GM12878 (cell line): ENCODE results near the gene YIF1A. TPM values are rescaled to one million over a fixed set of nuclear protein-coding genes. Genes with fewer than 3 reads are reported as not detected.

Experiments used
- ATAC-seq: fragments of 200-7000 bp; cut with Tn5 transposase; 3 replicates; pipeline ENCODE4 v1.9.1; 2020; ENCODE audit warnings: mild to moderate bottlenecking, moderate library complexity
- BruUV-seq: library from RNA; stranded (reverse); fragments of 400-500 nt; replicated peaks from 2 replicates; lab custom pipeline; 2021; lab: Mats Ljungman, UMichigan
- CTCF ChIA-PET: fragments of 300-600 bp; sonication (Branson Sonifier 250); formaldehyde crosslinking; extraction: SDS; loops from one replicate; lab custom pipeline; 2021; ENCODE audit warnings: inconsistent platforms; lab: Yijun Ruan, JAX
- POLR2A ChIA-PET: fragments of 350-600 bp; formaldehyde crosslinking; extraction: SDS; loops from one replicate; lab custom pipeline; 2021; ENCODE audit warnings: inconsistent platforms; lab: Charles Lee
- RAD21 ChIA-PET: fragments of 300-600 bp; sonication (Branson Sonifier 250); formaldehyde crosslinking; loops from one replicate; lab custom pipeline; 2023; ENCODE audit warnings: antibody characterized with exemption; ENCODE audit not compliant: unreplicated experiment; lab: Charles Lee
- SMC1A ChIA-PET: fragments of 300-600 bp; sonication (Branson Sonifier 250); formaldehyde crosslinking; loops from one replicate; lab custom pipeline; 2023; ENCODE audit not compliant: unreplicated experiment, uncharacterized antibody; lab: Charles Lee
- DNase-seq: peaks from one replicate; pipeline ENCODE4 v3.0.0-alpha.2; 2011; ENCODE audit warnings: low read depth, low spot score
- FAIRE-seq: peaks from 3 replicates; lab custom pipeline; 2011; peaks lifted over from hg19 to GRCh38; lab: Jason Lieb, UNC
- H2AFZ ChIP-seq: 2 replicates; pipeline ENCODE4 v1.6.0; 2011; ENCODE audit warnings: low read depth, low read length, control low read depth; ENCODE audit not compliant: control insufficient read depth
- H3K27ac ChIP-seq: 2 replicates; pipeline ENCODE4 v1.5.1; 2011; ENCODE audit warnings: control low read depth; ENCODE audit not compliant: control insufficient read depth, insufficient read depth
- H3K27me3 ChIP-seq, 2 experiments: replicated peaks in 1 of 2; 2 replicates each; pipeline versions ENCODE4 v1.6.0 to v1.6.1; 2011; ENCODE audit warnings: low read length in 1 of 2; ENCODE audit not compliant: control insufficient read depth in 2 of 2, insufficient read depth in 2 of 2
- H3K36me3 ChIP-seq, 2 experiments: 2 replicates each; pipeline ENCODE4 v1.5.1; 2011; ENCODE audit warnings: low read length in 1 of 2; ENCODE audit not compliant: control insufficient read depth in 2 of 2, insufficient read depth in 2 of 2
- H3K4me1 ChIP-seq: 2 replicates; pipeline ENCODE4 v1.6.1; 2011; ENCODE audit warnings: mild to moderate bottlenecking, low read length, moderate library complexity, mixed read lengths; ENCODE audit not compliant: control insufficient read depth, insufficient read depth
- H3K4me2 ChIP-seq: 2 replicates; pipeline ENCODE4 v1.6.0; 2011; ENCODE audit warnings: control low read depth; ENCODE audit not compliant: control insufficient read depth, insufficient read depth
- H3K4me3 ChIP-seq: fragments of 200-600 bp; sonication (generic); 2 replicates; pipeline ENCODE4 v1.5.1; 2016
- H3K79me2 ChIP-seq: 2 replicates; pipeline ENCODE4 v1.6.0; 2011; ENCODE audit warnings: low read length; ENCODE audit not compliant: control insufficient read depth, insufficient read depth
- H3K9ac ChIP-seq: 2 replicates; pipeline ENCODE4 v1.8.0; 2011; ENCODE audit warnings: low read length, control low read depth, mixed read lengths; ENCODE audit not compliant: control insufficient read depth, insufficient read depth
- H3K9me3 ChIP-seq: replicated peaks from 3 replicates; pipeline ENCODE4 v1.5.1; 2011; ENCODE audit warnings: mild to moderate bottlenecking, low read length; ENCODE audit not compliant: control insufficient read depth, insufficient read depth
- H4K20me1 ChIP-seq: 2 replicates; pipeline ENCODE4 v1.6.0; 2011; ENCODE audit not compliant: control insufficient read depth, insufficient read depth
- GATAD2B ChIP-seq: fragments of 450-650 bp; conservative IDR thresholded peaks from 2 replicates; pipeline ENCODE4 v1.6.1; 2017; ENCODE audit warnings: low read depth, mild to moderate bottlenecking, moderate library complexity
- IRF5 ChIP-seq: fragments of 450-650 bp; IDR thresholded peaks from 2 replicates; pipeline ENCODE4 v1.6.1; 2017; ENCODE audit warnings: borderline replicate concordance
- MYC ChIP-seq: IDR thresholded peaks from 2 replicates; pipeline ENCODE4 v1.6.1; 2011; ENCODE audit warnings: mild to moderate bottlenecking, low read length, moderate library complexity, inconsistent platforms; ENCODE audit not compliant: insufficient read depth, insufficient replicate concordance, insufficient read length, severe bottlenecking
- NR2C1 ChIP-seq: fragments of 450-650 bp; IDR thresholded peaks from 2 replicates; pipeline ENCODE4 v1.6.1; 2017; ENCODE audit warnings: antibody characterized with exemption, mild to moderate bottlenecking, moderate library complexity
- ZBED1 ChIP-seq: IDR thresholded peaks from 2 replicates; pipeline ENCODE4 v1.6.1; 2016; ENCODE audit warnings: borderline replicate concordance
- ZBTB11 ChIP-seq: fragments of 450-650 bp; formaldehyde crosslinking; IDR thresholded peaks from 2 replicates; pipeline ENCODE4 v1.5.0; 2022; ENCODE audit warnings: mild to moderate bottlenecking, missing genetic modification characterization
- WGBS: methylation state at CpG from one replicate; pipeline ENCODE4 v1.1.6; 2016; ENCODE audit warnings: low lambda C conversion rate; ENCODE audit not compliant: insufficient replicate concordance, insufficient coverage; ENCODE audit errors: missing lambda C conversion rate; 5-methylcytosine and 5-hydroxymethylcytosine counted together
- in situ Hi-C: fragments of 300-500 bp; cut with MboI; formaldehyde crosslinking; loops from 9 replicates; pipeline ENCODE4 v1.14.3; 2018; ENCODE audit warnings: mixed read lengths
- intact Hi-C: fragments of 100-400 bp; cut with micrococcal nuclease; formaldehyde crosslinking; loops from one replicate; pipeline ENCODE4 v1.14.2; 2022; ENCODE audit not compliant: unreplicated experiment
- polyA plus RNA-seq, 11 experiments: library from polyadenylated mRNA; depleted of rRNA in 4 of 11; unstranded in 6 of 11; stranded (reverse) in 5 of 11; fragments of >200 nt; fragmentation: Nextera tagmentation in 4 of 11; fragmentation: Illumina TruSeq in 1 of 11; extraction: Ambion mirVana in 4 of 11; extraction: Trizol in 1 of 11; gene quantifications; 1 replicate in 1 of 11; 2 replicates in 10 of 11; pipeline versions ENCODE4 v1.2.1 to v1.2.3, GENCODE V29; 2011 to 2016; ENCODE audit warnings: inconsistent platforms in 2 of 11, missing spikeins in 2 of 11, low read depth in 1 of 11
- total RNA-seq, 4 experiments: library from RNA; depleted of rRNA in 3 of 4; stranded (reverse); fragments of >200 nt in 3 of 4; fragmentation: Illumina TruSeq in 1 of 4; extraction: Trizol in 1 of 4; gene quantifications; 2 replicates each; pipeline versions ENCODE4 v1.2.1 to v1.2.3, GENCODE V29; 2013 to 2021

Gene YIF1A
- total and polyA plus RNA-seq, 10 of the 15 experiments (the other 5 are each of a cell fraction or from before 2014, with no cell fraction given): 6.6 to 128 (median 71.7) TPM

GRCh38 chr11:66327171-66328030, 38.5 kb upstream of the YIF1A start (continued):
- no peak for TF ChIP-seq IRF5
- TF ChIP-seq ZBTB11 (CRISPR knock-in tag): no peak

GRCh38 chr11:66326261-66327111, 37.5 kb upstream of the YIF1A start:
- RAD21 ChIA-PET: interaction anchor here (1.0 kb wide), 2 partner anchors 13 to 15 kb away, joined by 3 to 4 read pairs; no protein-coding TSS in a partner anchor
- DNase-seq (no peak), ATAC-seq (no peak), FAIRE-seq (no peak)
- intact Hi-C loops: no loop called here
- H3K9ac ChIP-seq: no peak overlapping the region
- in situ Hi-C loops: no loop called here
- no peak overlapping the region for H2AFZ ChIP-seq
- no peaks in the 10 kb centered on the region for H3K36me3 ChIP-seq
- CTCF ChIA-PET: interaction anchor here (1.5 to 3.8 kb wide), 2 partner anchors 9 to 14 kb away, joined by 6 to 34 read pairs; partner anchors contain the start of gene CD248
- no peaks in the 10 kb centered on the region for H3K79me2 ChIP-seq
- H3K4me1 ChIP-seq: peaks cover 10% of the 10 kb centered on the region; the same call in 1 of the 2 replicates
- POLR2A ChIA-PET: interaction anchor here (0.7 kb wide), 1 partner anchor 15 kb away, joined by 3 read pairs; no protein-coding TSS in a partner anchor
- H3K9me3 ChIP-seq: no peaks in the 10 kb centered on the region; the same call in 2 of the 3 replicates
- no peak overlapping the region for H3K4me2 ChIP-seq
- BruUV-seq: no TSS peak
- no peaks in the 10 kb centered on the region; a peak in 1 of 4 replicates for H3K27me3 ChIP-seq
- SMC1A ChIA-PET: interaction anchor here (3.4 kb wide), 1 partner anchor 14 kb away, joined by 12 read pairs; no protein-coding TSS in a partner anchor
- H3K27ac ChIP-seq: no peak overlapping the region
- H4K20me1 ChIP-seq: no peaks in the 10 kb centered on the region
- no peak overlapping the region for H3K4me3 ChIP-seq
- WGBS: 27% methylated on average over 20 of the region's 21 CpGs
- TF ChIP-seq MYC (no peak), ZBED1 (no peak), ZBTB11 (CRISPR knock-in tag) (no peak), GATAD2B (no peak), NR2C1 (no peak)
